Putamen (tissue), 1 donor: ENCODE measurements around the gene GRM1.

Experiments used
- DNase-seq: peaks from one replicate; pipeline ENCODE4 v3.0.0-alpha.2; 2016; ENCODE audit warnings: low spot score

GRM1 gene

DNA sequence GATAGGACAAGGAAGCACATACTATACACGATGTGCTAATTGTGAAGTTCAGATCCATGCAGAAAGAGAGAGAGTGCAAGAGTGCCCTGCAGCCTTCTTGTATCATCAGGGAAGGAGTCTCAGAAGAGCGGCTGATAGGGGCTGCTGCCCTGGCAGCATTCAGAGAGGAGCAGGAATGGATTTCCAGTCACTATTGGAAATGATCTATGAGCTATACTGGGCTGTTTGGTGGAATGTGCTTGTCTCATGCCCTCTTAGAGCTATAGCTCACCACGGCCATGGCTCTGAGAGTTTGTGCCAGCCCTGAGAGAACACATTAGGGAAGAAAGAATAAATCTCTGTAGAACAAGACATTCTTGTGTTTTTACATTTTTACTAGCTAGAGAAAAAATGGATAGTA is 302.2 kb downstream of the GRM1 start:
- no peak for DNase-seq

- DNase-seq: peak; percentile 25
Measured at GRCh38 chr6:146335336-146335735, 306.5 kb downstream of the GRM1 start.

GRCh38 chr6:146336191-146336590 is 307.3 kb downstream of the GRM1 start:
- DNase-seq: no peak

GRCh38 chr6:146337376-146337775 is 308.5 kb downstream of the GRM1 start:
- no peak for DNase-seq

- DNase-seq: no peak
Measured at GRCh38 chr6:146339716-146340115, 310.9 kb downstream of the GRM1 start.

- DNase-seq: peak; percentile 23
Measured at GRCh38 chr6:146341493-146342230, 312.8 kb downstream of the GRM1 start.

DNA sequence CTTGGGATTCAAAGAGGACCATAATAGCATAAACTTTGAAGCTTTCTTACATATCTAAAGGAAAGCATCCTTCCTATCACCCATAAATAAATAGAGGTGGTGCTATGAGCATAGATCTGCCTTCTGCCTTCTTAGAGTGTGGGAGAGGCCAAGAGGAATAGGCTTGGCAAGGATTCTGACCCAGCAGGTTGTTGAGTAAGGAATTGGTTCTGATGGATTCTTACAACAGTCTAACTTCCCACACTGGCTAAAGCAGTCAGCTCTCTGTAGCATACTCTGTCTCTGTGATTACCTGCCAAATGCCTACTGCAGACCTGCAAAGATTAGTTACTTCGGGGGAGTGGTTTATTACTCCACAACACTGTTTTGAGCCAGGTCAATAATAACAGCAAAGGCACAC is 316.7 kb downstream of the GRM1 start:
- no peak for DNase-seq

- DNase-seq: no peak
Measured at GRCh38 chr6:146347090-146347489, 318.2 kb downstream of the GRM1 start.

DNA sequence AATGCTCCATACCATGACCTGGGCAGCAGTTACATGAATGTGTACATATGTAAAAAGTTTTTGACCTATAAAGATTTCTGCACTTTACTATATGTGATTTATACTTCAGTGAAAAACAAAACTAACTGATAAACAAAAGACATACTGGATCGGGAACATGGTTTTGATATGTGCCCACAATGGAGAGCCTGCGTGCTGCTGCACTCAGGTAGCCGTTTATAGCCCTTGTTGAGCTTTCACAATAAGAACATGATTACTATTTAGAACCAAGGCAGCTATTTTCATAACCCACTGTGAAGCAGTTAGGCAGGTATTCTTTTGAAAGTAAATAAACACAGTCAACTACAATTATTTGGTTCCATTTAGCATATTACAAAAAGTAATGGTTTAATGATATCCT is 318.8 kb downstream of the GRM1 start:
- no peak for DNase-seq

- DNase-seq: no peak
Measured at GRCh38 chr6:146351018-146351417, 322.2 kb downstream of the GRM1 start.

- no peak for DNase-seq
Measured at GRCh38 chr6:146352163-146352562, 323.3 kb downstream of the GRM1 start.

- no peak for DNase-seq
Measured at GRCh38 chr6:146354451-146354850, 325.6 kb downstream of the GRM1 start.

DNA sequence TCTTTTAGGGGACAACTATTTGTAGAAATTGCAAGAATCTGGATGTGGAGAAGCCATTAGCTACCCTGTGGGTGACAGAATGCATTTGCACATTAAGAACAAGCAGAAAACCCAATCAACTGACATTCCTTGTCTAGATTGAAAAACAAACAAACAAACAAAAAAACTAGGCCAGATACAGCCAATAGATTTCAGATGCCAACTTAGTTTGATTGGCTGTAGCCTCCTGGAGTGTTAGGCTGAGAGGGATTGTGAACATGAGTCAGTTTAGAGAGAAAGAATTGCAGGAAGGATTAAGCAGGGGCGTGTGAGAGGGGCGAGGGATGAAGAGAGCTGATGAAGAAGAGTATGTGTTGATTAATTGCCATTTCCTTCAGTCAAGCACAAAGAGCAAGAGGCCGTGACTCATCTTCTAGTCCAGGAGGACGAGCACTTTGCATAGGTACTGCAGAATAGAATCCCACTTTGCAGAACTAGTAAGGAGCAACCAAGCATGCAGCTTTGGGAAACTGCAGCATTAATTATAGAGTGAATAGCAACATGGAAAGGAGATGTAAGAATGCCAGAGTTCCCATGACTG is 326.7 kb downstream of the GRM1 start:
- DNase-seq: no peak

- no peak for DNase-seq
Measured at GRCh38 chr6:146357578-146358430, 328.9 kb downstream of the GRM1 start.

- DNase-seq: no peak
Measured at GRCh38 chr6:146358431-146359046, 329.7 kb downstream of the GRM1 start.

- DNase-seq: no peak
Measured at GRCh38 chr6:146359131-146359530, 330.3 kb downstream of the GRM1 start.

GRCh38 chr6:146361128-146361924 is 332.5 kb downstream of the GRM1 start:
- peak; percentile 25 for DNase-seq

GRCh38 chr6:146363838-146364607 is 335.2 kb downstream of the GRM1 start:
- DNase-seq: no peak

- no peak for DNase-seq
Measured at GRCh38 chr6:146364816-146365594, 336.1 kb downstream of the GRM1 start.

GRCh38 chr6:146367061-146367460 is 338.2 kb downstream of the GRM1 start:
- no peak for DNase-seq
